HepG2 (cell line): ENCODE results near the gene TSNAXIP1. TPM values are rescaled to one million over a fixed set of nuclear protein-coding genes. Genes with fewer than 3 reads are reported as not detected.

ENCODE experiments used
- BCLAF1 ChIP-seq: fragments of 450-650 bp; IDR thresholded peaks from 2 replicates; pipeline ENCODE4 v1.6.1; 2017; ENCODE audit warnings: mild to moderate bottlenecking
- NFATC3 ChIP-seq: sonication (generic); formaldehyde crosslinking; IDR thresholded peaks from 2 replicates; pipeline ENCODE4 v1.5.1; 2020; ENCODE audit warnings: mild to moderate bottlenecking, missing genetic modification reagents
- NRL ChIP-seq: sonication (generic); formaldehyde crosslinking; IDR thresholded peaks from 2 replicates; pipeline ENCODE4 v1.5.0; 2020; ENCODE audit warnings: missing genetic modification reagents, mild to moderate bottlenecking, moderate library complexity, borderline replicate concordance
- ZBTB33 ChIP-seq: sonication (generic); formaldehyde crosslinking; IDR thresholded peaks from 2 replicates; pipeline ENCODE4 v1.4.0; 2020; ENCODE audit warnings: missing genetic modification reagents
- ZNF441 ChIP-seq: sonication (generic); formaldehyde crosslinking; IDR thresholded peaks from 2 replicates; pipeline ENCODE4 v1.7.0; 2021; ENCODE audit warnings: missing genetic modification reagents, borderline replicate concordance
- polyA plus RNA-seq, 8 experiments: library from polyadenylated mRNA; depleted of rRNA in 3 of 8; stranded (reverse) in 7 of 8; unstranded in 1 of 8; fragments of >200 nt; fragmentation: Illumina TruSeq in 4 of 8; extraction: Trizol in 4 of 8; gene quantifications; 2 replicates each; pipeline versions ENCODE4 v1.2.1 to v1.2.3, GENCODE V29; 2011 to 2016; ENCODE audit warnings: low read depth in 4 of 8, missing spikeins in 1 of 8, mixed read lengths in 1 of 8; ENCODE audit not compliant: insufficient read depth in 1 of 8
- total RNA-seq, 5 experiments: library from RNA; depleted of rRNA; stranded (reverse); fragments of >200 nt; fragmentation: Illumina TruSeq; extraction: Trizol; gene quantifications; 2 replicates each; pipeline ENCODE4 v1.2.3, GENCODE V29; 2016; ENCODE audit warnings: low read depth in 1 of 5
- TF ChIP-seq, protein P1 (sequence below): sonication (generic); formaldehyde crosslinking; IDR thresholded peaks from 2 replicates; pipeline ENCODE4 v1.4.0; 2020; ENCODE audit warnings: mild to moderate bottlenecking, missing genetic modification reagents

The TSNAXIP1 gene
- total and polyA plus RNA-seq, 2 of the 13 experiments (the other 11 are each of a cell fraction or from before 2014, with no cell fraction given), result 0.37 to 0.86 TPM

DNA sequence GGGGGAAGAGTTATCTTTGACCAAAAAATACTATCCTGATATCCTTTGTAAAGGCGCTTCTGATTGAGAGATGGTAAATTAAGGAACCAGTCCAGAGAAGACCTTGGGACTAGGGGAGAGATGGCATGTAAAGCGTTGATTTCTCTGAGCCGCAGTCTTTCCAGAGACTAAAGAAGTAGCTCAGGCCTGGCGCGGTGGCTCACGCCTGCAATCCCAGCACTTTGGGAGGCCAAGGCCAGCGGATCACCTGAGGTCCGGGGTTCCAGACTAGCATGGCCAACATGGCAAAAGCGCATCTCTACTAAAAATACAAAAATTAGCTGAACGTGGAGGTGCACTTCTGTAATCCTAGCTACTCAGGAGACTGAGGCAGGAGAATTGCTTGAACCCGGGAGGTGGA is 41.4 kb downstream of the TSNAXIP1 start (continued):
- TF ChIP-seq BCLAF1 (no peak), ZNF441 (CRISPR knock-in tag) (no peak), ZBTB33 (CRISPR knock-in tag) (peak; percentile 66), NFATC3 (CRISPR knock-in tag) (no peak), NRL (CRISPR knock-in tag) (0 out of 2 replicates have a peak, but pooled peaks have one; percentile 13)
- TF ChIP-seq, protein P1, sequence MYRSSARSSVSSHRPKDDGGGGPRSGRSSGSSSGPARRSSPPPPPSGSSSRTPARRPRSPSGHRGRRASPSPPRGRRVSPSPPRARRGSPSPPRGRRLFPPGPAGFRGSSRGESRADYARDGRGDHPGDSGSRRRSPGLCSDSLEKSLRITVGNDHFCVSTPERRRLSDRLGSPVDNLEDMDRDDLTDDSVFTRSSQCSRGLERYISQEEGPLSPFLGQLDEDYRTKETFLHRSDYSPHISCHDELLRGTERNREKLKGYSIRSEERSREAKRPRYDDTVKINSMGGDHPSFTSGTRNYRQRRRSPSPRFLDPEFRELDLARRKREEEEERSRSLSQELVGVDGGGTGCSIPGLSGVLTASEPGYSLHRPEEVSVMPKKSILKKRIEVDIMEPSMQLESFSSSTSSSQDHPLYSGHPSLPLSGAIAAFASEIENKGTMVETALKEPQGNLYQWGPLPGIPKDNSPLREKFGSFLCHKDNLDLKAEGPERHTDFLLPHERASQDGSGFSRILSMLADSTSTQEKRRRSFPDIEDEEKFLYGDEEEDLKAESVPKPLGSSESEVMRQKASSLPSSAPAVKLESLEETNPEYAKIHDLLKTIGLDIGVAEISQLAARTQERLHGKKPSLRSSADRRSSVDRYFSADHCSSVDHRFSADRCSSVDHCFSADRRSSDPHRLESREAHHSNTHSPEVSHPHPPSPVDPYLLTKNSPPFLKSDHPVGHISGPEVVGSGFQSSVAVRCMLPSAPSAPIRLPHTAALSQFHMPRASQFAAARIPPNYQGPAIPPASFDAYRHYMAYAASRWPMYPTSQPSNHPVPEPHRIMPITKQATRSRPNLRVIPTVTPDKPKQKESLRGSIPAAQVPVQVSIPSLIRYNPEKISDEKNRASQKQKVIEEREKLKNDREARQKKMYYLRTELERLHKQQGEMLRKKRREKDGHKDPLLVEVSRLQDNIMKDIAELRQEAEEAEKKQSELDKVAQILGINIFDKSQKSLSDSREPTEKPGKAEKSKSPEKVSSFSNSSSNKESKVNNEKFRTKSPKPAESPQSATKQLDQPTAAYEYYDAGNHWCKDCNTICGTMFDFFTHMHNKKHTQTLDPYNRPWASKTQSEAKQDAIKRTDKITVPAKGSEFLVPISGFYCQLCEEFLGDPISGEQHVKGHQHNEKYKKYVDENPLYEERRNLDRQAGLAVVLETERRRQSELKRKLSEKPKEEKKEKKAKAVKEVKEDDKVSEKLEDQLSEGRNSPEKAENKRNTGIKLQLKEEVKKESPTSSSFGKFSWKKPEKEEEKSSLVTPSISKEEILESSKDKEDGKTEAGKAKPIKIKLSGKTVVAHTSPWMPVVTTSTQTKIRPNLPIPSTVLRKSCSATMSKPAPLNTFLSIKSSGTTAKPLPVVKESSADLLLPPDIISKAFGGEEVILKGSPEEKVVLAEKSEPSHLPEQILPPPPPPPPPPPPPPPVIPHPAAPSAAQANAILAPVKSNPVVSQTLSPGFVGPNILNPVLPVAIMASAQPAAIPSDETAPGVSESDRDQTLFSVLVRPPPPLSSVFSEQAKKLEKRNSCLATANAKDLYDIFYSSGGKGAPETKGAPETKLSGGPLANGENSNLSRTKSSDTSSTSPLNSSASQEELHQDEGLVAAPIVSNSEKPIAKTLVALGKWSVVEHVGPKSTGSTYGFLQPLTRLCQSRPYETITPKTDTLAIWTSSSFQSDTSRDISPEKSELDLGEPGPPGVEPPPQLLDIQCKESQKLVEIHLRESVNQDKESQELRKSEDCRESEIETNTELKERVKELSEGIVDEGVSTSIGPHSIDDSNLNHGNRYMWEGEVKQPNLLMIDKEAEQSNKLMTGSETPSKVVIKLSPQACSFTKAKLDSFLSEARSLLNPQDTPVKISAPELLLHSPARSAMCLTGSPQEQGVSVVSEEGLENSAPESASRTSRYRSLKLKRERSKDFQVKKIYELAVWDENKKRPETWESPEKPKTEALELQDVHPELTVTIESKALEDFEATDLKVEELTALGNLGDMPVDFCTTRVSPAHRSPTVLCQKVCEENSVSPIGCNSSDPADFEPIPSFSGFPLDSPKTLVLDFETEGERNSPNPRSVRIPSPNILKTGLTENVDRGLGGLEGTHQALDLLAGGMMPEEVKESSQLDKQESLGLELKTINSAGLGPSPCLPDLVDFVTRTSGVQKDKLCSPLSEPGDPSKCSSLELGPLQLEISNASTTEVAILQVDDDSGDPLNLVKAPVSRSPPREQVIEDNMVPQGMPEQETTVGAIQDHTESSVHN, result 0 out of 2 replicates have a peak, but pooled peaks have one; percentile 54
